ENCODE data around the gene LRP8. TPM values are rescaled to one million over a fixed set of nuclear protein-coding genes. Genes with fewer than 3 reads are reported as not detected.
A peak's percentile ranks its signal among the peaks of the same experiment; 100 is the strongest.

Gene LRP8
- total and polyA plus RNA-seq, 2 of the 13 experiments (the other 11 are each of a cell fraction or from before 2014, with no cell fraction given) = 17.3 to 17.4 TPM

DNA sequence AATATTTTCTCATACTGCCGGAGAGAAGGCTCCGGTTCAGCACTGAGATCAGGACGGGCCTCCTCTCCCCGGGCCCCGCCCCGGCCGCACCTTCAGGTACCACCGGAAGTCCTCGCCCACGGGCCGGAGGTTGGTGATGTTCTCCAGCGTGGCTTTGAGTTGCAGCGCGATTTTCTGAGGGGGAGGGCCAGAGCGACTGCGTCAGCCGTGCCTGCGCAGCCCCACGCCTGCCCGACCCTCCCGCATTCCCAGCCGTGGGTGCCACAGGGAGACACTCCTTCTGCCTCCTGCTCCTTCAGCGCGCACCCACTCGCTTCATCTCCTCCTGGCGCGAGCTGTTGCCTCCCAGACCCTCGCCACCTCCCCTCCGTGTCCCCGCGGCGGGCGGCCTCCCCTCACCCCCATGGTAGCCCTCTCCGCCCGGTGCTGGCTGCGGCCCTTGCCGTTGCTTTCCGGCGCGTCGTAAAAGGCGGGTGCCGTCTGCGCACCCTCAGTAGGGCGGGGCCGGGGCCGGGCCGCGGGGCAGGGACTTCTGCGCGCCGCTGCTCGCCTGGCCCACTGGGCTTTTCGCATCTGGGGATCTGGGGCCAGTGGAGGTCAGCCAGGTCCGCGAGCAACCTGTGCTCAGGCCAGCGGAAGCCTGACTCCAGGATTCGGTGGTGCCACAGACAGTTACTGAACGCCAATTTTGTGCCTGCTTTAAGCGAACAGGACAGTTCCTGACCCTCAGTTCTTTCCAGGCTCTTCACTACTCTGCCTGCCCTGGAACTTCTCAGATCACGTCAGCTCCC is 107.5 kb downstream of the LRP8 start, which contains the start of gene CZIB (continued):
- TF ChIP-seq, protein P1, sequence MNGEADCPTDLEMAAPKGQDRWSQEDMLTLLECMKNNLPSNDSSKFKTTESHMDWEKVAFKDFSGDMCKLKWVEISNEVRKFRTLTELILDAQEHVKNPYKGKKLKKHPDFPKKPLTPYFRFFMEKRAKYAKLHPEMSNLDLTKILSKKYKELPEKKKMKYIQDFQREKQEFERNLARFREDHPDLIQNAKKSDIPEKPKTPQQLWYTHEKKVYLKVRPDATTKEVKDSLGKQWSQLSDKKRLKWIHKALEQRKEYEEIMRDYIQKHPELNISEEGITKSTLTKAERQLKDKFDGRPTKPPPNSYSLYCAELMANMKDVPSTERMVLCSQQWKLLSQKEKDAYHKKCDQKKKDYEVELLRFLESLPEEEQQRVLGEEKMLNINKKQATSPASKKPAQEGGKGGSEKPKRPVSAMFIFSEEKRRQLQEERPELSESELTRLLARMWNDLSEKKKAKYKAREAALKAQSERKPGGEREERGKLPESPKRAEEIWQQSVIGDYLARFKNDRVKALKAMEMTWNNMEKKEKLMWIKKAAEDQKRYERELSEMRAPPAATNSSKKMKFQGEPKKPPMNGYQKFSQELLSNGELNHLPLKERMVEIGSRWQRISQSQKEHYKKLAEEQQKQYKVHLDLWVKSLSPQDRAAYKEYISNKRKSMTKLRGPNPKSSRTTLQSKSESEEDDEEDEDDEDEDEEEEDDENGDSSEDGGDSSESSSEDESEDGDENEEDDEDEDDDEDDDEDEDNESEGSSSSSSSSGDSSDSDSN (CRISPR knock-in tag; IDR thresholded peaks at IDR 0.05) = peak; percentile 86
- TF ChIP-seq TARDBP (CRISPR knock-in tag; IDR thresholded peaks at IDR 0.05) = peak; percentile 91
- TF ChIP-seq, protein P2, sequence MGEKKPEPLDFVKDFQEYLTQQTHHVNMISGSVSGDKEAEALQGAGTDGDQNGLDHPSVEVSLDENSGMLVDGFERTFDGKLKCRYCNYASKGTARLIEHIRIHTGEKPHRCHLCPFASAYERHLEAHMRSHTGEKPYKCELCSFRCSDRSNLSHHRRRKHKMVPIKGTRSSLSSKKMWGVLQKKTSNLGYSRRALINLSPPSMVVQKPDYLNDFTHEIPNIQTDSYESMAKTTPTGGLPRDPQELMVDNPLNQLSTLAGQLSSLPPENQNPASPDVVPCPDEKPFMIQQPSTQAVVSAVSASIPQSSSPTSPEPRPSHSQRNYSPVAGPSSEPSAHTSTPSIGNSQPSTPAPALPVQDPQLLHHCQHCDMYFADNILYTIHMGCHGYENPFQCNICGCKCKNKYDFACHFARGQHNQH (CRISPR knock-in tag; IDR thresholded peaks at IDR 0.05) = peak; percentile 86; the same call in 1 of the 2 replicates
- no peak for TF ChIP-seq HHEX (CRISPR knock-in tag; IDR thresholded peaks at IDR 0.05)
- peak; percentile 86; the same call in 1 of the 2 replicates for TF ChIP-seq ETV5 (CRISPR knock-in tag; IDR thresholded peaks at IDR 0.05; ENCODE audit: borderline replicate concordance)
- peak in 1 of 2 experiments; percentile 71; a peak in 1 of 4 replicates for TF ChIP-seq KLF16 (CRISPR knock-in tag; IDR thresholded peaks at IDR 0.05)
- TF ChIP-seq ZNF136 (CRISPR knock-in tag; IDR thresholded peaks at IDR 0.05; ENCODE audit: low read depth) = peak; percentile 73; the same call in 1 of the 2 replicates
- peak; percentile 72 for TF ChIP-seq ZNF781 (CRISPR knock-in tag; IDR thresholded peaks at IDR 0.05; ENCODE audit: borderline replicate concordance, not compliant biosample characterization)
- peak; percentile 57 for TF ChIP-seq CREB1 (IDR thresholded peaks at IDR 0.05)
- TF ChIP-seq CREB1 (CRISPR knock-in tag; IDR thresholded peaks at IDR 0.05) = peak; percentile 81
- TF ChIP-seq ZBTB3 (CRISPR knock-in tag; IDR thresholded peaks at IDR 0.05; ENCODE audit: borderline replicate concordance, low read depth) = 0 out of 2 replicates have a peak, but pooled peaks have one; percentile 27
- peak; percentile 66; the same call in 1 of the 2 replicates for TF ChIP-seq HNRNPL (IDR thresholded peaks at IDR 0.05; ENCODE audit: low read depth, low read length)
- no peak for TF ChIP-seq ZNF713 (CRISPR knock-in tag; IDR thresholded peaks at IDR 0.05)
- 0 out of 2 replicates have a peak, but pooled peaks have one; percentile 92 for TF ChIP-seq ZNF773 (CRISPR knock-in tag; IDR thresholded peaks at IDR 0.05; ENCODE audit: borderline replicate concordance)
- TF ChIP-seq ZNF205 (CRISPR knock-in tag; IDR thresholded peaks at IDR 0.05) = peak; percentile 75
- TF ChIP-seq RFXANK (CRISPR knock-in tag; IDR thresholded peaks at IDR 0.05) = 0 out of 2 replicates have a peak, but pooled peaks have one; percentile 48
- 0 out of 2 replicates have a peak, but pooled peaks have one; percentile 54 for TF ChIP-seq ZNF138 (CRISPR knock-in tag; IDR thresholded peaks at IDR 0.05; ENCODE audit: low read depth)
- TF ChIP-seq, protein P3, sequence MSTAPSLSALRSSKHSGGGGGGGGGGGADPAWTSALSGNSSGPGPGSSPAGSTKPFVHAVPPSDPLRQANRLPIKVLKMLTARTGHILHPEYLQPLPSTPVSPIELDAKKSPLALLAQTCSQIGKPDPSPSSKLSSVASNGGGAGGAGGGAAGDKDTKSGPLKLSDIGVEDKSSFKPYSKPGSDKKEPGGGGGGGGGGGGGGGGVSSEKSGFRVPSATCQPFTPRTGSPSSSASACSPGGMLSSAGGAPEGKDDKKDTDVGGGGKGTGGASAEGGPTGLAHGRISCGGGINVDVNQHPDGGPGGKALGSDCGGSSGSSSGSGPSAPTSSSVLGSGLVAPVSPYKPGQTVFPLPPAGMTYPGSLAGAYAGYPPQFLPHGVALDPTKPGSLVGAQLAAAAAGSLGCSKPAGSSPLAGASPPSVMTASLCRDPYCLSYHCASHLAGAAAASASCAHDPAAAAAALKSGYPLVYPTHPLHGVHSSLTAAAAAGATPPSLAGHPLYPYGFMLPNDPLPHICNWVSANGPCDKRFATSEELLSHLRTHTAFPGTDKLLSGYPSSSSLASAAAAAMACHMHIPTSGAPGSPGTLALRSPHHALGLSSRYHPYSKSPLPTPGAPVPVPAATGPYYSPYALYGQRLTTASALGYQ (CRISPR knock-in tag; IDR thresholded peaks at IDR 0.05) = peak; percentile 66; the same call in 1 of the 2 replicates
- no peak for TF ChIP-seq THYN1 (CRISPR knock-in tag; IDR thresholded peaks at IDR 0.05; ENCODE audit: borderline replicate concordance, low read depth)
- no peak for TF ChIP-seq ZNF850 (CRISPR knock-in tag; conservative IDR thresholded peaks at IDR 0.05)
- TF ChIP-seq ZNF564 (CRISPR knock-in tag; IDR thresholded peaks at IDR 0.05) = peak; percentile 88
- TF ChIP-seq, protein P4, sequence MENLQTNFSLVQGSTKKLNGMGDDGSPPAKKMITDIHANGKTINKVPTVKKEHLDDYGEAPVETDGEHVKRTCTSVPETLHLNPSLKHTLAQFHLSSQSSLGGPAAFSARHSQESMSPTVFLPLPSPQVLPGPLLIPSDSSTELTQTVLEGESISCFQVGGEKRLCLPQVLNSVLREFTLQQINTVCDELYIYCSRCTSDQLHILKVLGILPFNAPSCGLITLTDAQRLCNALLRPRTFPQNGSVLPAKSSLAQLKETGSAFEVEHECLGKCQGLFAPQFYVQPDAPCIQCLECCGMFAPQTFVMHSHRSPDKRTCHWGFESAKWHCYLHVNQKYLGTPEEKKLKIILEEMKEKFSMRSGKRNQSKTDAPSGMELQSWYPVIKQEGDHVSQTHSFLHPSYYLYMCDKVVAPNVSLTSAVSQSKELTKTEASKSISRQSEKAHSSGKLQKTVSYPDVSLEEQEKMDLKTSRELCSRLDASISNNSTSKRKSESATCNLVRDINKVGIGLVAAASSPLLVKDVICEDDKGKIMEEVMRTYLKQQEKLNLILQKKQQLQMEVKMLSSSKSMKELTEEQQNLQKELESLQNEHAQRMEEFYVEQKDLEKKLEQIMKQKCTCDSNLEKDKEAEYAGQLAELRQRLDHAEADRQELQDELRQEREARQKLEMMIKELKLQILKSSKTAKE (CRISPR knock-in tag; IDR thresholded peaks at IDR 0.05; ENCODE audit: borderline replicate concordance) = peak; percentile 39; the same call in 1 of the 2 replicates
